ENCODE data around the gene STK4. TPM values are rescaled to one million over a fixed set of nuclear protein-coding genes. Genes with fewer than 3 reads are reported as not detected.

The STK4 gene
- polyA plus RNA-seq, 1 donor from 2014 or later, result 14.0 TPM

DNA sequence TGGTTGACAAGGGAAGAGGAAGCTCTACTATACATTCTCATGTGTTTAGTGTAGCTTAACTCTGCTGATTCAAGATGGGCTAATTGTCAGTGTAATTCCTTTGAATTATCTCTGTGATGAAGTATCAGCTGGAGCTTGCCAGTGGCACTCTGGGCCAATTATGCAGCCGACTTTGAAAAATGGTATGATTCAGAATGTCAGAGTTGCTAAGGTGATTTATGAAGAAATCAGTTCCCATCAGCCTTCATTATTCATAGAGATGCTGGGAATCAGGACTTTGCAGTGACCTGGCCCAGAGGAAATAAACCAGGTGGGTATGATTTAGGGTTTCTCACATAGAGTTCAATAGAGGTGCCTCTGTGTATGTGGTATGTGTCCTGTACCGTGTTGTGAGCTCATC lies 101.2 kb downstream of the STK4 start:
- H4K20me1 ChIP-seq (ENCODE audit: insufficient read depth), result no peaks in the 10 kb centered on the region

DNA sequence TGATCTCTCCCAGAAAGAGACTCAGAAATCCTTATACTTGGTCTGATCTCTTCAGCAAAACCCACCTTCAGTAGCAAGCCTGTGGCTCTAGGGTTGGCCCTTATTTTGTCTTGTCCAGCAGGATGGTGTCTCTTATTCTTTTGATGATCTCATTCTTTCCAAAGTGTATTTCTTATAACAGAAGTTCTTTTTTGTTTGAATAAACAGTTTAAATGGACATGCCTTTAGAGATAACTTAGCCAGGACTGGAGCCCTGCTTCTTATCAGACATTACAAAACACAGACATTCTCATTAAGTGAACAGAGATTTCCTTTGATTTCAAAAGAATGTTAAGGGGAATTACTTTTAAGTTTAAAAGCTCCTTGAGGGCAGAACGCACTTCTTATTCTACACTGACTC lies 102.9 kb downstream of the STK4 start:
- Histone ChIP-seq H3K4me3 (ENCODE audit: low read length) (no peak overlapping the region), H3K4me2 (ENCODE audit: low read length) (no peak overlapping the region), H3K27me3 (ENCODE audit: insufficient read depth, low read depth, low read length) (no peaks in the 10 kb centered on the region), H3K79me2 (replicated peaks; ENCODE audit: insufficient read depth, low read length) (no peaks in the 10 kb centered on the region), H3K9me2 (ENCODE audit: insufficient read depth, low read length) (no peaks in the 10 kb centered on the region), H3K9me3 (ENCODE audit: low read length) (no peaks in the 10 kb centered on the region), H4K20me1 (ENCODE audit: insufficient read depth) (no peaks in the 10 kb centered on the region), H3K27ac (ENCODE audit: low read length) (no peak overlapping the region), H3K36me3 (ENCODE audit: insufficient read depth, low read length) (no peaks in the 10 kb centered on the region), H3K9ac (ENCODE audit: low read length) (no peak overlapping the region), H3F3A (ENCODE audit: insufficient read depth, low read length, poor library complexity, severe bottlenecking) (no peaks in the 10 kb centered on the region), H2AFZ (ENCODE audit: low read depth, low read length) (no peak overlapping the region)
- TF ChIP-seq POLR2AphosphoS5 (IDR thresholded peaks at IDR 0.05), result no peak
- no peak for TF ChIP-seq EP300 (conservative IDR thresholded peaks at IDR 0.05; ENCODE audit: poor library complexity, severe bottlenecking)
- TF ChIP-seq, protein P1, sequence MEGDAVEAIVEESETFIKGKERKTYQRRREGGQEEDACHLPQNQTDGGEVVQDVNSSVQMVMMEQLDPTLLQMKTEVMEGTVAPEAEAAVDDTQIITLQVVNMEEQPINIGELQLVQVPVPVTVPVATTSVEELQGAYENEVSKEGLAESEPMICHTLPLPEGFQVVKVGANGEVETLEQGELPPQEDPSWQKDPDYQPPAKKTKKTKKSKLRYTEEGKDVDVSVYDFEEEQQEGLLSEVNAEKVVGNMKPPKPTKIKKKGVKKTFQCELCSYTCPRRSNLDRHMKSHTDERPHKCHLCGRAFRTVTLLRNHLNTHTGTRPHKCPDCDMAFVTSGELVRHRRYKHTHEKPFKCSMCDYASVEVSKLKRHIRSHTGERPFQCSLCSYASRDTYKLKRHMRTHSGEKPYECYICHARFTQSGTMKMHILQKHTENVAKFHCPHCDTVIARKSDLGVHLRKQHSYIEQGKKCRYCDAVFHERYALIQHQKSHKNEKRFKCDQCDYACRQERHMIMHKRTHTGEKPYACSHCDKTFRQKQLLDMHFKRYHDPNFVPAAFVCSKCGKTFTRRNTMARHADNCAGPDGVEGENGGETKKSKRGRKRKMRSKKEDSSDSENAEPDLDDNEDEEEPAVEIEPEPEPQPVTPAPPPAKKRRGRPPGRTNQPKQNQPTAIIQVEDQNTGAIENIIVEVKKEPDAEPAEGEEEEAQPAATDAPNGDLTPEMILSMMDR (IDR thresholded peaks at IDR 0.05; ENCODE audit: poor library complexity, severe bottlenecking), result no peak
- TF ChIP-seq MXI1 (conservative IDR thresholded peaks at IDR 0.05; ENCODE audit: poor library complexity, severe bottlenecking), result no peak
- no peak for TF ChIP-seq RAD21 (conservative IDR thresholded peaks at IDR 0.05)
- no peak for TF ChIP-seq TAF1 (IDR thresholded peaks at IDR 0.05; ENCODE audit: low read depth)
- TF ChIP-seq SMC3 (conservative IDR thresholded peaks at IDR 0.05; ENCODE audit: poor library complexity), result no peak
- no peak for TF ChIP-seq EZH2 (IDR thresholded peaks at IDR 0.05; ENCODE audit: borderline replicate concordance, insufficient read depth, low read length, poor library complexity, severe bottlenecking)
- TF ChIP-seq, protein P2, sequence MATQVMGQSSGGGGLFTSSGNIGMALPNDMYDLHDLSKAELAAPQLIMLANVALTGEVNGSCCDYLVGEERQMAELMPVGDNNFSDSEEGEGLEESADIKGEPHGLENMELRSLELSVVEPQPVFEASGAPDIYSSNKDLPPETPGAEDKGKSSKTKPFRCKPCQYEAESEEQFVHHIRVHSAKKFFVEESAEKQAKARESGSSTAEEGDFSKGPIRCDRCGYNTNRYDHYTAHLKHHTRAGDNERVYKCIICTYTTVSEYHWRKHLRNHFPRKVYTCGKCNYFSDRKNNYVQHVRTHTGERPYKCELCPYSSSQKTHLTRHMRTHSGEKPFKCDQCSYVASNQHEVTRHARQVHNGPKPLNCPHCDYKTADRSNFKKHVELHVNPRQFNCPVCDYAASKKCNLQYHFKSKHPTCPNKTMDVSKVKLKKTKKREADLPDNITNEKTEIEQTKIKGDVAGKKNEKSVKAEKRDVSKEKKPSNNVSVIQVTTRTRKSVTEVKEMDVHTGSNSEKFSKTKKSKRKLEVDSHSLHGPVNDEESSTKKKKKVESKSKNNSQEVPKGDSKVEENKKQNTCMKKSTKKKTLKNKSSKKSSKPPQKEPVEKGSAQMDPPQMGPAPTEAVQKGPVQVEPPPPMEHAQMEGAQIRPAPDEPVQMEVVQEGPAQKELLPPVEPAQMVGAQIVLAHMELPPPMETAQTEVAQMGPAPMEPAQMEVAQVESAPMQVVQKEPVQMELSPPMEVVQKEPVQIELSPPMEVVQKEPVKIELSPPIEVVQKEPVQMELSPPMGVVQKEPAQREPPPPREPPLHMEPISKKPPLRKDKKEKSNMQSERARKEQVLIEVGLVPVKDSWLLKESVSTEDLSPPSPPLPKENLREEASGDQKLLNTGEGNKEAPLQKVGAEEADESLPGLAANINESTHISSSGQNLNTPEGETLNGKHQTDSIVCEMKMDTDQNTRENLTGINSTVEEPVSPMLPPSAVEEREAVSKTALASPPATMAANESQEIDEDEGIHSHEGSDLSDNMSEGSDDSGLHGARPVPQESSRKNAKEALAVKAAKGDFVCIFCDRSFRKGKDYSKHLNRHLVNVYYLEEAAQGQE (IDR thresholded peaks at IDR 0.05; ENCODE audit: borderline replicate concordance), result no peak

More for the DNA sequence above, 101.2 kb downstream of the STK4 start:
- Histone ChIP-seq H2AFZ (ENCODE audit: low read depth, low read length) (no peak overlapping the region), H3K4me3 (ENCODE audit: low read length) (no peak overlapping the region), H3K9me2 (ENCODE audit: insufficient read depth, low read length) (no peaks in the 10 kb centered on the region), H3K36me3 (ENCODE audit: insufficient read depth, low read length) (no peaks in the 10 kb centered on the region), H3K79me2 (replicated peaks; ENCODE audit: insufficient read depth, low read length) (no peaks in the 10 kb centered on the region), H3K27me3 (ENCODE audit: insufficient read depth, low read depth, low read length) (no peaks in the 10 kb centered on the region), H3K4me2 (ENCODE audit: low read length) (no peak overlapping the region), H3K9ac (ENCODE audit: low read length) (no peak overlapping the region), H3F3A (ENCODE audit: insufficient read depth, low read length, poor library complexity, severe bottlenecking) (no peaks in the 10 kb centered on the region), H3K27ac (ENCODE audit: low read length) (no peak overlapping the region), H3K9me3 (ENCODE audit: low read length) (no peaks in the 10 kb centered on the region)
- TF ChIP-seq POLR2AphosphoS5 (IDR thresholded peaks at IDR 0.05) (no peak), RAD21 (conservative IDR thresholded peaks at IDR 0.05) (no peak), EZH2 (IDR thresholded peaks at IDR 0.05; ENCODE audit: borderline replicate concordance, insufficient read depth, low read length, poor library complexity, severe bottlenecking) (no peak), SMC3 (conservative IDR thresholded peaks at IDR 0.05; ENCODE audit: poor library complexity) (no peak), MXI1 (conservative IDR thresholded peaks at IDR 0.05; ENCODE audit: poor library complexity, severe bottlenecking) (no peak), TAF1 (IDR thresholded peaks at IDR 0.05; ENCODE audit: low read depth) (no peak), EP300 (conservative IDR thresholded peaks at IDR 0.05; ENCODE audit: poor library complexity, severe bottlenecking) (no peak)
- TF ChIP-seq, protein P2 (IDR thresholded peaks at IDR 0.05; ENCODE audit: borderline replicate concordance), result no peak
- TF ChIP-seq, protein P1 (IDR thresholded peaks at IDR 0.05; ENCODE audit: poor library complexity, severe bottlenecking), result no peak
